HG02884 (cell line): Measurements from ENCODE around the gene DAPL1.
"Not testable (repeated sequence)": the region's sequence is repeated elsewhere in the genome, so short reads cannot be mapped to it uniquely, and the experiment has no call there.

ENCODE experiments used
- ATAC-seq: cut with Tn5 transposase; IDR thresholded peaks from one replicate; pipeline ENCODE4 v1.9.1; 2021; ENCODE audit warnings: mild to moderate bottlenecking, moderate library complexity; ENCODE audit not compliant: unreplicated experiment

DAPL1 gene

GRCh38 chr2:158818511-158818910 is 23.4 kb downstream of the DAPL1 start:
- ATAC-seq: no peak

GRCh38 chr2:158822193-158822592 is 27.1 kb downstream of the DAPL1 start:
- ATAC-seq: no peak

GRCh38 chr2:158823486-158824237 is 28.5 kb downstream of the DAPL1 start:
- no peak for ATAC-seq

- ATAC-seq: no peak
Observed at GRCh38 chr2:158825021-158825420, 29.9 kb downstream of the DAPL1 start.

GRCh38 chr2:158826965-158827364 is 31.8 kb downstream of the DAPL1 start:
- no peak for ATAC-seq

- no peak for ATAC-seq
Observed at GRCh38 chr2:158828378-158829164, 33.5 kb downstream of the DAPL1 start.

- no peak for ATAC-seq
Observed at GRCh38 chr2:158829167-158829566, 34.0 kb downstream of the DAPL1 start.

- ATAC-seq: no peak
Observed at GRCh38 chr2:158830201-158830600, 35.1 kb downstream of the DAPL1 start.

- no peak for ATAC-seq
Observed at GRCh38 chr2:158835431-158835830, 40.3 kb downstream of the DAPL1 start.

- no peak for ATAC-seq
Observed at GRCh38 chr2:158837645-158838044, 42.5 kb downstream of the DAPL1 start.

GRCh38 chr2:158841850-158842249 is 46.7 kb downstream of the DAPL1 start:
- ATAC-seq: no peak

GRCh38 chr2:158845444-158845843 is 50.3 kb downstream of the DAPL1 start:
- ATAC-seq: no peak

- ATAC-seq: no peak
Observed at GRCh38 chr2:158845859-158846258, 50.7 kb downstream of the DAPL1 start.

GRCh38 chr2:158847526-158847925 is 52.4 kb downstream of the DAPL1 start:
- ATAC-seq: not testable (repeated sequence)

- not testable (repeated sequence) for ATAC-seq
Observed at GRCh38 chr2:158848031-158848970, 53.2 kb downstream of the DAPL1 start.

- not testable (repeated sequence) for ATAC-seq
Observed at GRCh38 chr2:158860179-158860578, 65.1 kb downstream of the DAPL1 start.

- ATAC-seq: not testable (repeated sequence)
Observed at GRCh38 chr2:158861626-158862025, 66.5 kb downstream of the DAPL1 start.

GRCh38 chr2:158865469-158865868 is 70.4 kb downstream of the DAPL1 start:
- not testable (repeated sequence) for ATAC-seq
